Liver (tissue), 9 donors: Measurements from ENCODE around the gene STAC2. TPM values are rescaled to one million over a fixed set of nuclear protein-coding genes. Genes with fewer than 3 reads are reported as not detected.

ENCODE experiments used
- DNase-seq: peaks from one replicate; pipeline ENCODE4 v3.0.0-alpha.2; 2017; ENCODE audit warnings: low spot score
- H3K27ac ChIP-seq, 2 donors: one replicate each; pipeline ENCODE4 v1.7.0; 2013; ENCODE audit warnings: inconsistent platforms in 2 of 2, low read length in 2 of 2, control low read depth in 1 of 2, low read depth in 1 of 2, mild to moderate bottlenecking in 1 of 2
- H3K27me3 ChIP-seq, 4 donors: one replicate each; pipeline versions ENCODE4 v1.6.1 to v1.7.0; 2013; ENCODE audit warnings: low read length in 3 of 4, inconsistent platforms in 1 of 4, mild to moderate bottlenecking in 1 of 4, moderate library complexity in 1 of 4; ENCODE audit not compliant: control insufficient read depth in 4 of 4, insufficient read depth in 4 of 4
- H3K36me3 ChIP-seq, 4 donors: one replicate each; pipeline versions ENCODE4 v1.6.1 to v1.7.0; 2013; ENCODE audit warnings: low read length in 3 of 4, mild to moderate bottlenecking in 3 of 4, low read depth in 1 of 4, moderate library complexity in 1 of 4; ENCODE audit not compliant: control insufficient read depth in 4 of 4, insufficient read depth in 3 of 4
- H3K4me1 ChIP-seq, 4 donors: one replicate each; pipeline versions ENCODE4 v1.6.1 to v1.7.0; 2013; ENCODE audit warnings: low read length in 3 of 4, mild to moderate bottlenecking in 3 of 4, moderate library complexity in 1 of 4; ENCODE audit not compliant: control insufficient read depth in 4 of 4, insufficient read depth in 4 of 4
- H3K4me3 ChIP-seq, 3 donors: one replicate each; pipeline versions ENCODE4 v1.6.1 to v1.7.0; 2013; ENCODE audit warnings: low read length in 3 of 3, control low read depth in 1 of 3, low read depth in 1 of 3, mild to moderate bottlenecking in 1 of 3
- H3K9ac ChIP-seq, 2 donors: one replicate each; pipeline ENCODE4 v1.7.0; 2013; ENCODE audit warnings: low read length in 2 of 2, mild to moderate bottlenecking in 2 of 2, moderate library complexity in 2 of 2, control low read depth in 1 of 2, low read depth in 1 of 2
- H3K9me3 ChIP-seq, 4 donors: one replicate each; pipeline versions ENCODE4 v1.6.1 to v1.7.0; 2013; ENCODE audit warnings: low read length in 3 of 4; ENCODE audit not compliant: control insufficient read depth in 4 of 4
- EGR1 ChIP-seq, 2 donors: IDR thresholded peaks; 2 replicates each; pipeline ENCODE4 v1.6.1; 2016 to 2018; ENCODE audit warnings: antibody characterized with exemption in 2 of 2, low read depth in 2 of 2
- FOXA1 ChIP-seq: IDR thresholded peaks from 2 replicates; pipeline ENCODE4 v1.6.1; 2016; ENCODE audit warnings: antibody characterized with exemption
- FOXA2 ChIP-seq: IDR thresholded peaks from 2 replicates; pipeline ENCODE4 v1.6.1; 2016; ENCODE audit warnings: antibody characterized with exemption
- GABPA ChIP-seq, 2 donors: IDR thresholded peaks in 1 of 2; conservative IDR thresholded peaks in 1 of 2; 2 replicates each; pipeline ENCODE4 v1.6.1; 2016; ENCODE audit warnings: antibody characterized with exemption in 2 of 2, mild to moderate bottlenecking in 1 of 2, moderate library complexity in 1 of 2
- HNF4A ChIP-seq, 2 donors: conservative IDR thresholded peaks; 2 replicates each; pipeline ENCODE4 v1.6.1; 2016; ENCODE audit warnings: antibody characterized with exemption in 2 of 2, mild to moderate bottlenecking in 2 of 2
- HNF4G ChIP-seq: IDR thresholded peaks from 2 replicates; pipeline ENCODE4 v1.6.1; 2016; ENCODE audit warnings: antibody characterized with exemption
- NR2F2 ChIP-seq: IDR thresholded peaks from 2 replicates; pipeline ENCODE4 v1.6.1; 2016; ENCODE audit warnings: antibody characterized with exemption
- RAD21 ChIP-seq, 2 donors: IDR thresholded peaks; 2 replicates each; pipeline ENCODE4 v1.6.1; 2016; ENCODE audit warnings: antibody characterized with exemption in 2 of 2, mild to moderate bottlenecking in 2 of 2
- REST ChIP-seq: IDR thresholded peaks from 2 replicates; pipeline ENCODE4 v1.6.1; 2016; ENCODE audit warnings: antibody characterized with exemption, mild to moderate bottlenecking
- RXRA ChIP-seq, 2 donors: IDR thresholded peaks; 2 replicates each; pipeline ENCODE4 v1.6.1; 2017 to 2018; ENCODE audit warnings: antibody characterized with exemption in 2 of 2, mild to moderate bottlenecking in 1 of 2
- SP1 ChIP-seq: IDR thresholded peaks from 2 replicates; pipeline ENCODE4 v1.6.1; 2018; ENCODE audit warnings: antibody characterized with exemption, mild to moderate bottlenecking
- TAF1 ChIP-seq: conservative IDR thresholded peaks from 2 replicates; pipeline ENCODE4 v1.6.1; 2016; ENCODE audit warnings: antibody characterized with exemption, mild to moderate bottlenecking
- YY1 ChIP-seq: IDR thresholded peaks from 2 replicates; pipeline ENCODE4 v1.6.1; 2016; ENCODE audit warnings: antibody characterized with exemption, mild to moderate bottlenecking
- ZBTB33 ChIP-seq: IDR thresholded peaks from 2 replicates; pipeline ENCODE4 v1.6.1; 2016; ENCODE audit warnings: antibody characterized with exemption
- WGBS: extraction: QIAGEN DNeasy Blood & Tissue Kit; methylation state at CpG from one replicate; pipeline ENCODE4 v1.1.7; 2013; 5-methylcytosine and 5-hydroxymethylcytosine counted together
- polyA plus RNA-seq, 2 donors: library from polyadenylated mRNA; stranded (reverse) in 1 of 2; unstranded in 1 of 2; fragments of 200-250 nt in 1 of 2; fragments of >200 nt in 1 of 2; fragmentation: Nextera tagmentation in 1 of 2; extraction: Ambion mirVana in 1 of 2; gene quantifications; one replicate each; pipeline versions ENCODE4 v1.2.1 to v1.2.3, GENCODE V29; 2013 to 2015
- total RNA-seq, 2 donors: library from RNA; depleted of rRNA; stranded (reverse); fragments of >200 nt; gene quantifications; one replicate each; pipeline ENCODE4 v1.2.3, GENCODE V29; 2014
- TF ChIP-seq, protein P1 (sequence below): fragments of 150-350 bp; IDR thresholded peaks from 2 replicates; pipeline ENCODE4 v1.5.1; 2017; ENCODE audit warnings: improper control_type of control experiment, low read depth, low read length; ENCODE audit not compliant: missing input control
- TF ChIP-seq, protein P2 (sequence below): IDR thresholded peaks from 2 replicates; pipeline ENCODE4 v1.6.1; 2016; ENCODE audit warnings: antibody characterized with exemption
- donor health status: healthy.
- donor health status: healthy.
- donor health status: healthy.
- donor health status: healthy.
- donor health status: healthy.

STAC2 gene
- total and polyA plus RNA-seq, 4 donors = not detected

DNA sequence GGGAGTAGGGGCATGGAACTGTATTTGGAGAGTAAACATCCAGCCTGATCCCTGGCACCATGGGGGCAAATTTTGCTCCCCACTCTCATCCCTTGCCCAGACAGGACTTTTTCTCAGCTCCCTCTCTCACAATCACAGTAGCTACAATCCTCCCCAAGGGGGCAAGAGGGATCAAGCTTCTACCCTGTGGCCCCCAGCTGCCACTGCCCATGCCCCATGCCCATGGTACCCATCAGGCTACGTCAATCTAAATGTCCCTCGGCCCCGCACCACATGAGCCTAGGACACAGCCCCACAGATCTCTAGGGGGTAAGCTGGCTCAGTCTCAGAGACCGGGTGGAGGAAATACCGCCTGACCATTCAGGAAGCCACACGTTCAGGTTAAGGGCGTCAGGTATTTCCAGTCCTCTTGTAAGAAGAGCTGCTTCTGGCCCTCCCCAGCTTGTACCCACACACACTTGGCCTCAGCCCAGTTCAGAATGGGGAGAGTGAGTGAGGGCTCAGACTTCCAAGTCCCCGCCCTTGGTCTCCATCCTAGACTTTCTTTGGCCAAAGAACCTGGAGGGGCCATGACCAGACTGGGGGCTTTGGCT, 30.1 kb downstream of the STAC2 start:
- Histone ChIP-seq H3K36me3 (no peaks in the 10 kb centered on the region), H3K27ac (no peak overlapping the region), H3K9me3 (no peaks in the 10 kb centered on the region), H3K4me1 (peaks cover 0 to 12% (median 9%) of the 10 kb centered on the region in 4 donors), H3K4me3 (no peak overlapping the region), H3K9ac (no peak overlapping the region), H3K27me3 (no peaks in the 10 kb centered on the region)
- TF ChIP-seq HNF4G = no peak
- TF ChIP-seq, protein P1, sequence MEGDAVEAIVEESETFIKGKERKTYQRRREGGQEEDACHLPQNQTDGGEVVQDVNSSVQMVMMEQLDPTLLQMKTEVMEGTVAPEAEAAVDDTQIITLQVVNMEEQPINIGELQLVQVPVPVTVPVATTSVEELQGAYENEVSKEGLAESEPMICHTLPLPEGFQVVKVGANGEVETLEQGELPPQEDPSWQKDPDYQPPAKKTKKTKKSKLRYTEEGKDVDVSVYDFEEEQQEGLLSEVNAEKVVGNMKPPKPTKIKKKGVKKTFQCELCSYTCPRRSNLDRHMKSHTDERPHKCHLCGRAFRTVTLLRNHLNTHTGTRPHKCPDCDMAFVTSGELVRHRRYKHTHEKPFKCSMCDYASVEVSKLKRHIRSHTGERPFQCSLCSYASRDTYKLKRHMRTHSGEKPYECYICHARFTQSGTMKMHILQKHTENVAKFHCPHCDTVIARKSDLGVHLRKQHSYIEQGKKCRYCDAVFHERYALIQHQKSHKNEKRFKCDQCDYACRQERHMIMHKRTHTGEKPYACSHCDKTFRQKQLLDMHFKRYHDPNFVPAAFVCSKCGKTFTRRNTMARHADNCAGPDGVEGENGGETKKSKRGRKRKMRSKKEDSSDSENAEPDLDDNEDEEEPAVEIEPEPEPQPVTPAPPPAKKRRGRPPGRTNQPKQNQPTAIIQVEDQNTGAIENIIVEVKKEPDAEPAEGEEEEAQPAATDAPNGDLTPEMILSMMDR = no peak
- TF ChIP-seq FOXA1 = no peak
- no peak for TF ChIP-seq SP1
- no peak for TF ChIP-seq RAD21 (IDR thresholded peaks at IDR 0.05)
- no peak for TF ChIP-seq EGR1 (IDR thresholded peaks at IDR 0.05; ENCODE audit: low read depth in 2 of 2)
- TF ChIP-seq, protein P2, sequence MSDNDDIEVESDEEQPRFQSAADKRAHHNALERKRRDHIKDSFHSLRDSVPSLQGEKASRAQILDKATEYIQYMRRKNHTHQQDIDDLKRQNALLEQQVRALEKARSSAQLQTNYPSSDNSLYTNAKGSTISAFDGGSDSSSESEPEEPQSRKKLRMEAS = no peak
- no peak for TF ChIP-seq FOXA2
- TF ChIP-seq ZBTB33 = no peak
- TF ChIP-seq YY1 = no peak
- no peak for TF ChIP-seq TAF1
- no peak for TF ChIP-seq GABPA (IDR thresholded peaks at IDR 0.05 in 1 of 2, conservative IDR thresholded peaks at IDR 0.05 in 1 of 2)
- TF ChIP-seq RXRA (IDR thresholded peaks at IDR 0.05) = no peak
- TF ChIP-seq NR2F2 = no peak
- no peak for TF ChIP-seq REST
- no peak for TF ChIP-seq HNF4A (conservative IDR thresholded peaks at IDR 0.05)
- no peak for DNase-seq
- WGBS = 80% methylated on average over 8 of the region's 8 CpGs
